ENCODE results near the gene ANKS6. TPM values are rescaled to one million over a fixed set of nuclear protein-coding genes. Genes with fewer than 3 reads are reported as not detected.

The ANKS6 gene
- total and polyA plus RNA-seq, 4 donors = 1.9 to 6.3 (median 2.9) TPM

GRCh38 chr9:98789483-98790133 is 6.7 kb downstream of the ANKS6 start:
- Histone ChIP-seq H3K4me3 (ENCODE audit: low read depth in 1 of 3, low read length in 3 of 3) (no peak overlapping the region), H3K4me1 (ENCODE audit: control insufficient read depth in 4 of 4, insufficient read depth in 4 of 4, low read length in 3 of 4) (no peaks in the 10 kb centered on the region), H3K27ac (ENCODE audit: low read depth in 1 of 2, low read length in 2 of 2) (no peak overlapping the region), H3K27me3 (ENCODE audit: control insufficient read depth in 4 of 4, insufficient read depth in 4 of 4, low read length in 3 of 4) (no peaks in the 10 kb centered on the region), H3K36me3 (ENCODE audit: control insufficient read depth in 4 of 4, insufficient read depth in 3 of 4, low read depth in 1 of 4, low read length in 3 of 4) (no peaks in the 10 kb centered on the region), H3K9me3 (ENCODE audit: control insufficient read depth in 4 of 4, low read length in 3 of 4) (no peaks in the 10 kb centered on the region), H3K9ac (ENCODE audit: low read depth in 1 of 2, low read length in 2 of 2) (no peak overlapping the region)
- no peak for DNase-seq (ENCODE audit: low spot score)
- WGBS = 96% methylated on average over 5 of the region's 5 CpGs
- no peak for TF ChIP-seq ZBTB33 (IDR thresholded peaks at IDR 0.05)
- no peak for TF ChIP-seq HNF4A (conservative IDR thresholded peaks at IDR 0.05)
- TF ChIP-seq SP1 (IDR thresholded peaks at IDR 0.05) = no peak
- no peak for TF ChIP-seq TAF1 (conservative IDR thresholded peaks at IDR 0.05)
- TF ChIP-seq MAX (IDR thresholded peaks at IDR 0.05) = no peak
- TF ChIP-seq HNF4G (IDR thresholded peaks at IDR 0.05) = no peak
- TF ChIP-seq REST (IDR thresholded peaks at IDR 0.05) = no peak
- TF ChIP-seq FOXA1 (IDR thresholded peaks at IDR 0.05) = no peak
- TF ChIP-seq JUND (IDR thresholded peaks at IDR 0.05) = no peak
- no peak for TF ChIP-seq YY1 (IDR thresholded peaks at IDR 0.05)
- TF ChIP-seq RXRA (IDR thresholded peaks at IDR 0.05) = no peak

GRCh38 chr9:98787766-98788335 is 8.5 kb downstream of the ANKS6 start:
- Histone ChIP-seq H3K27me3 (ENCODE audit: control insufficient read depth in 4 of 4, insufficient read depth in 4 of 4, low read length in 3 of 4) (no peaks in the 10 kb centered on the region), H3K27ac (ENCODE audit: low read depth in 1 of 2, low read length in 2 of 2) (no peak overlapping the region), H3K9ac (ENCODE audit: low read depth in 1 of 2, low read length in 2 of 2) (no peak overlapping the region), H3K4me1 (ENCODE audit: control insufficient read depth in 4 of 4, insufficient read depth in 4 of 4, low read length in 3 of 4) (no peaks in the 10 kb centered on the region), H3K4me3 (ENCODE audit: low read depth in 1 of 3, low read length in 3 of 3) (no peak overlapping the region), H3K9me3 (ENCODE audit: control insufficient read depth in 4 of 4, low read length in 3 of 4) (no peaks in the 10 kb centered on the region), H3K36me3 (ENCODE audit: control insufficient read depth in 4 of 4, insufficient read depth in 3 of 4, low read depth in 1 of 4, low read length in 3 of 4) (no peaks in the 10 kb centered on the region)
- DNase-seq (ENCODE audit: low spot score) = no peak
- TF ChIP-seq MAX (IDR thresholded peaks at IDR 0.05) (no peak), FOXA1 (IDR thresholded peaks at IDR 0.05) (no peak), TAF1 (conservative IDR thresholded peaks at IDR 0.05) (no peak), RAD21 (IDR thresholded peaks at IDR 0.05) (no peak), HNF4G (IDR thresholded peaks at IDR 0.05) (no peak), CTCF (IDR thresholded peaks at IDR 0.05; ENCODE audit: low read depth, low read length, missing input control) (no peak), RXRA (IDR thresholded peaks at IDR 0.05) (no peak), NR2F2 (IDR thresholded peaks at IDR 0.05) (no peak), ZBTB33 (IDR thresholded peaks at IDR 0.05) (no peak)
- WGBS = 97% methylated on average over 12 of the region's 12 CpGs
